ENCODE measurements around the gene TP53I13.

DNA sequence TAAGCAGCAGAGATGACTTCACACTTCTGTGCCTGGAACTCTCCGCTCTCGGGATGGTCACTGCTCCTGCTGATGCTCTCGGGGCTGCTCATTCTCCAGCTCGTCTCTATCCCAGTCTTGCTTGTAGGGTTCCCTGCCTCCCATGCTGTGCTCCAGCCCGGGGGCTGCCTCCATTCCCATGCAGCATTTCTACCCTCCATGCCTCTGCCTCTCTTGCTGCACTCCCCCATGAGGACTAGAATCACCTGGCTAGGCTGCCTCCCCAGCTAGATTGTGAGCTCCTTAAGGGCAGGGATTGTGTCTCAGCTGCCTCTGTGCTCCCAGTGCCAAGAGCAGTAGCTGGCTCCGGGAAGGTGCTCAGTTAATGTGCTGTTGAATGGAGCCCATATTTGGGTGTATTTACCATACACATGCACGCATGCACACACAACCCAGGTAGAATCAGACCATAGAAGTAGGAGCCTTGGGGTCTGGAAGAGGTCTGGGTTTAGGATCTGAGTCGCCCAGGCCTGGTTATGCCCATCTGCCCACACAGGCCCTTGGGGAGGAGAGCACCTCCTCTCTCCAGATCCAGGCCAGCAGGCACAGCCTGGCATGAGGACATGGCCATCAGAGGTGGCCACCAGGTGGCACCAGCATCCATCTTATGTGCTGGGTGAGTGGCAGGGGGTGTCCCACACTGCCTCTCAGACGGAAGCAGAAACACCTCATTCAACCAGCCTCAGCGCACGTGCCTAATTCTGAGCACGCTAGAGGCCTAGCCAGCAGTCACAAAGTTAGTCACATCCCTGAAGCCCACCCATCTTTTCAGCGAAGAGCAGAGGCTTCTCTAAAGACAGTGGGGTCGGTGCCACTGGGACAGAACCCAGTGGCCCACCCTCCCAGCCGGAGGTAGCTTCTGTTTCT lies 11.6 kb downstream of the TP53I13 start:
- TF ChIP-seq, protein P1, sequence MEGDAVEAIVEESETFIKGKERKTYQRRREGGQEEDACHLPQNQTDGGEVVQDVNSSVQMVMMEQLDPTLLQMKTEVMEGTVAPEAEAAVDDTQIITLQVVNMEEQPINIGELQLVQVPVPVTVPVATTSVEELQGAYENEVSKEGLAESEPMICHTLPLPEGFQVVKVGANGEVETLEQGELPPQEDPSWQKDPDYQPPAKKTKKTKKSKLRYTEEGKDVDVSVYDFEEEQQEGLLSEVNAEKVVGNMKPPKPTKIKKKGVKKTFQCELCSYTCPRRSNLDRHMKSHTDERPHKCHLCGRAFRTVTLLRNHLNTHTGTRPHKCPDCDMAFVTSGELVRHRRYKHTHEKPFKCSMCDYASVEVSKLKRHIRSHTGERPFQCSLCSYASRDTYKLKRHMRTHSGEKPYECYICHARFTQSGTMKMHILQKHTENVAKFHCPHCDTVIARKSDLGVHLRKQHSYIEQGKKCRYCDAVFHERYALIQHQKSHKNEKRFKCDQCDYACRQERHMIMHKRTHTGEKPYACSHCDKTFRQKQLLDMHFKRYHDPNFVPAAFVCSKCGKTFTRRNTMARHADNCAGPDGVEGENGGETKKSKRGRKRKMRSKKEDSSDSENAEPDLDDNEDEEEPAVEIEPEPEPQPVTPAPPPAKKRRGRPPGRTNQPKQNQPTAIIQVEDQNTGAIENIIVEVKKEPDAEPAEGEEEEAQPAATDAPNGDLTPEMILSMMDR (IDR thresholded peaks at IDR 0.05; ENCODE audit: low read length): peak; percentile 96
- no peak for TF ChIP-seq EZH2 (IDR thresholded peaks at IDR 0.05; ENCODE audit: borderline replicate concordance, low read length)

All from OCI-LY1 (cell line).